Liver (tissue), 9 donors: ENCODE results near the gene CTXND2. TPM values are rescaled to one million over a fixed set of nuclear protein-coding genes. Genes with fewer than 3 reads are reported as not detected.

Experiments
- DNase-seq: peaks from one replicate; pipeline ENCODE4 v3.0.0-alpha.2; 2017; ENCODE audit warnings: low spot score
- H3K27ac ChIP-seq, 2 donors: one replicate each; pipeline ENCODE4 v1.7.0; 2013; ENCODE audit warnings: inconsistent platforms in 2 of 2, low read length in 2 of 2, control low read depth in 1 of 2, low read depth in 1 of 2, mild to moderate bottlenecking in 1 of 2
- H3K27me3 ChIP-seq, 4 donors: one replicate each; pipeline versions ENCODE4 v1.6.1 to v1.7.0; 2013; ENCODE audit warnings: low read length in 3 of 4, inconsistent platforms in 1 of 4, mild to moderate bottlenecking in 1 of 4, moderate library complexity in 1 of 4; ENCODE audit not compliant: control insufficient read depth in 4 of 4, insufficient read depth in 4 of 4
- H3K36me3 ChIP-seq, 4 donors: one replicate each; pipeline versions ENCODE4 v1.6.1 to v1.7.0; 2013; ENCODE audit warnings: low read length in 3 of 4, mild to moderate bottlenecking in 3 of 4, low read depth in 1 of 4, moderate library complexity in 1 of 4; ENCODE audit not compliant: control insufficient read depth in 4 of 4, insufficient read depth in 3 of 4
- H3K4me1 ChIP-seq, 4 donors: one replicate each; pipeline versions ENCODE4 v1.6.1 to v1.7.0; 2013; ENCODE audit warnings: low read length in 3 of 4, mild to moderate bottlenecking in 3 of 4, moderate library complexity in 1 of 4; ENCODE audit not compliant: control insufficient read depth in 4 of 4, insufficient read depth in 4 of 4
- H3K4me3 ChIP-seq, 3 donors: one replicate each; pipeline versions ENCODE4 v1.6.1 to v1.7.0; 2013; ENCODE audit warnings: low read length in 3 of 3, control low read depth in 1 of 3, low read depth in 1 of 3, mild to moderate bottlenecking in 1 of 3
- H3K9ac ChIP-seq, 2 donors: one replicate each; pipeline ENCODE4 v1.7.0; 2013; ENCODE audit warnings: low read length in 2 of 2, mild to moderate bottlenecking in 2 of 2, moderate library complexity in 2 of 2, control low read depth in 1 of 2, low read depth in 1 of 2
- H3K9me3 ChIP-seq, 4 donors: one replicate each; pipeline versions ENCODE4 v1.6.1 to v1.7.0; 2013; ENCODE audit warnings: low read length in 3 of 4; ENCODE audit not compliant: control insufficient read depth in 4 of 4
- ATF3 ChIP-seq: IDR thresholded peaks from 2 replicates; pipeline ENCODE4 v1.6.1; 2016; ENCODE audit warnings: antibody characterized with exemption
- CTCF ChIP-seq: fragments of 150-350 bp; IDR thresholded peaks from 2 replicates; pipeline ENCODE4 v1.5.1; 2017; ENCODE audit warnings: improper control_type of control experiment, low read depth, low read length; ENCODE audit not compliant: missing input control
- EGR1 ChIP-seq, 2 donors: IDR thresholded peaks; 2 replicates each; pipeline ENCODE4 v1.6.1; 2016 to 2018; ENCODE audit warnings: antibody characterized with exemption in 2 of 2, low read depth in 2 of 2
- FOXA1 ChIP-seq: IDR thresholded peaks from 2 replicates; pipeline ENCODE4 v1.6.1; 2016; ENCODE audit warnings: antibody characterized with exemption
- FOXA2 ChIP-seq: IDR thresholded peaks from 2 replicates; pipeline ENCODE4 v1.6.1; 2016; ENCODE audit warnings: antibody characterized with exemption
- GABPA ChIP-seq, 2 donors: IDR thresholded peaks in 1 of 2; conservative IDR thresholded peaks in 1 of 2; 2 replicates each; pipeline ENCODE4 v1.6.1; 2016; ENCODE audit warnings: antibody characterized with exemption in 2 of 2, mild to moderate bottlenecking in 1 of 2, moderate library complexity in 1 of 2
- HNF4A ChIP-seq, 2 donors: conservative IDR thresholded peaks; 2 replicates each; pipeline ENCODE4 v1.6.1; 2016; ENCODE audit warnings: antibody characterized with exemption in 2 of 2, mild to moderate bottlenecking in 2 of 2
- HNF4G ChIP-seq: IDR thresholded peaks from 2 replicates; pipeline ENCODE4 v1.6.1; 2016; ENCODE audit warnings: antibody characterized with exemption
- JUND ChIP-seq, 2 donors: IDR thresholded peaks; 2 replicates each; pipeline ENCODE4 v1.6.1; 2016; ENCODE audit warnings: antibody characterized with exemption in 2 of 2
- MAX ChIP-seq: IDR thresholded peaks from 2 replicates; pipeline ENCODE4 v1.6.1; 2016; ENCODE audit warnings: antibody characterized with exemption
- NR2F2 ChIP-seq: IDR thresholded peaks from 2 replicates; pipeline ENCODE4 v1.6.1; 2016; ENCODE audit warnings: antibody characterized with exemption
- RAD21 ChIP-seq, 2 donors: IDR thresholded peaks; 2 replicates each; pipeline ENCODE4 v1.6.1; 2016; ENCODE audit warnings: antibody characterized with exemption in 2 of 2, mild to moderate bottlenecking in 2 of 2
- REST ChIP-seq: IDR thresholded peaks from 2 replicates; pipeline ENCODE4 v1.6.1; 2016; ENCODE audit warnings: antibody characterized with exemption, mild to moderate bottlenecking
- RXRA ChIP-seq, 2 donors: IDR thresholded peaks; 2 replicates each; pipeline ENCODE4 v1.6.1; 2017 to 2018; ENCODE audit warnings: antibody characterized with exemption in 2 of 2, mild to moderate bottlenecking in 1 of 2
- SP1 ChIP-seq: IDR thresholded peaks from 2 replicates; pipeline ENCODE4 v1.6.1; 2018; ENCODE audit warnings: antibody characterized with exemption, mild to moderate bottlenecking
- TAF1 ChIP-seq: conservative IDR thresholded peaks from 2 replicates; pipeline ENCODE4 v1.6.1; 2016; ENCODE audit warnings: antibody characterized with exemption, mild to moderate bottlenecking
- YY1 ChIP-seq: IDR thresholded peaks from 2 replicates; pipeline ENCODE4 v1.6.1; 2016; ENCODE audit warnings: antibody characterized with exemption, mild to moderate bottlenecking
- ZBTB33 ChIP-seq: IDR thresholded peaks from 2 replicates; pipeline ENCODE4 v1.6.1; 2016; ENCODE audit warnings: antibody characterized with exemption
- WGBS: extraction: QIAGEN DNeasy Blood & Tissue Kit; methylation state at CpG from one replicate; pipeline ENCODE4 v1.1.7; 2013; 5-methylcytosine and 5-hydroxymethylcytosine counted together
- polyA plus RNA-seq, 2 donors: library from polyadenylated mRNA; stranded (reverse) in 1 of 2; unstranded in 1 of 2; fragments of 200-250 nt in 1 of 2; fragments of >200 nt in 1 of 2; fragmentation: Nextera tagmentation in 1 of 2; extraction: Ambion mirVana in 1 of 2; gene quantifications; one replicate each; pipeline versions ENCODE4 v1.2.1 to v1.2.3, GENCODE V29; 2013 to 2015
- total RNA-seq, 2 donors: library from RNA; depleted of rRNA; stranded (reverse); fragments of >200 nt; gene quantifications; one replicate each; pipeline ENCODE4 v1.2.3, GENCODE V29; 2014
- donor health status: healthy.
- donor health status: healthy.
- donor health status: healthy.
- donor health status: healthy.
- donor health status: healthy.

The CTXND2 gene
- total and polyA plus RNA-seq, 4 donors: not detected

GRCh38 chr1:150872572-150872971 is 14.4 kb upstream of the CTXND2 start:
- H3K27ac ChIP-seq: no peak overlapping the region
- no peak overlapping the region for H3K4me3 ChIP-seq
- H3K4me1 ChIP-seq: peaks cover 0 to 18% (median 9%) of the 10 kb centered on the region in 4 donors
- TF ChIP-seq GABPA (IDR thresholded peaks at IDR 0.05 in 1 of 2, conservative IDR thresholded peaks at IDR 0.05 in 1 of 2) (no peak), RAD21 (IDR thresholded peaks at IDR 0.05) (no peak), REST (no peak)
- no peaks in the 10 kb centered on the region for H3K27me3 ChIP-seq
- no peak overlapping the region for H3K9ac ChIP-seq
- H3K36me3 ChIP-seq: peaks cover 0 to 3% (median under 1%) of the 10 kb centered on the region in 4 donors
- no peaks in the 10 kb centered on the region for H3K9me3 ChIP-seq
- DNase-seq: no peak
- 91% methylated on average over 2 of the region's 2 CpGs for WGBS

- no peaks in the 10 kb centered on the region for H3K27me3 ChIP-seq
- WGBS: 99% methylated on average over 2 of the region's 2 CpGs
- H3K36me3 ChIP-seq: peaks cover 0 to 1% (median 0%) of the 10 kb centered on the region in 4 donors
- no peak overlapping the region for H3K27ac ChIP-seq
- DNase-seq: no peak
- no peak overlapping the region for H3K9ac ChIP-seq
- no peak for TF ChIP-seq HNF4A (conservative IDR thresholded peaks at IDR 0.05)
- no peak for TF ChIP-seq HNF4G
- no peak for TF ChIP-seq MAX
- no peak for TF ChIP-seq EGR1 (IDR thresholded peaks at IDR 0.05; ENCODE audit: low read depth in 2 of 2)
- no peak for TF ChIP-seq NR2F2
- no peak for TF ChIP-seq GABPA (IDR thresholded peaks at IDR 0.05 in 1 of 2, conservative IDR thresholded peaks at IDR 0.05 in 1 of 2)
- no peak for TF ChIP-seq REST
- TF ChIP-seq TAF1: no peak
- TF ChIP-seq JUND (IDR thresholded peaks at IDR 0.05): no peak
- no peak for TF ChIP-seq ZBTB33
- no peak for TF ChIP-seq FOXA2
- no peak for TF ChIP-seq FOXA1
- TF ChIP-seq SP1: no peak
- TF ChIP-seq RXRA (IDR thresholded peaks at IDR 0.05): no peak
- TF ChIP-seq RAD21 (IDR thresholded peaks at IDR 0.05): no peak
- TF ChIP-seq CTCF: no peak
- no peak for TF ChIP-seq YY1
- TF ChIP-seq ATF3: no peak
- no peaks in the 10 kb centered on the region for H3K9me3 ChIP-seq
- no peak overlapping the region for H3K4me3 ChIP-seq
- peaks cover 0 to 18% (median 9%) of the 10 kb centered on the region in 4 donors for H3K4me1 ChIP-seq
These were observed 13.4 kb upstream of the CTXND2 start for GRCh38 chr1:150873521-150873920.
